Heart left ventricle (tissue), 13 donors: ENCODE measurements around the gene STAG1.

ENCODE experiments used
- CTCF ChIP-seq, 12 donors: fragments of 200-600 bp; sonication (generic) in 4 of 12; IDR thresholded peaks; one replicate each; pipeline versions ENCODE4 v1.5.0 to v1.8.0; 2018 to 2022; ENCODE audit warnings: antibody characterized with exemption in 12 of 12, mild to moderate bottlenecking in 5 of 12
- POLR2A ChIP-seq, 2 donors: fragments of 450-650 bp; IDR thresholded peaks; one replicate each; pipeline ENCODE4 v1.6.1; 2017; ENCODE audit warnings: antibody characterized with exemption in 2 of 2, mild to moderate bottlenecking in 2 of 2, moderate library complexity in 2 of 2
- donor health status: ischemic (EF 13 %, LVEDD 7.1; RV severe dilation, severe dysfunction).
- donor health status: DM: no; HTN: yes; CAD: no.
- donor health status: DM: no; HTN: no; CAD: no.
- donor health status: ischemic (EF 25% LVEDD 6.9; RV normal size, moderate dysfunction).
- donor health status: ischemic (EF 25% LVEDD 5.7; RV mildly dilated, moderate dysfunction).
- donor health status: ischemic (EF 35%, LVEDD 5.7; RV mildly dilated, moderate dysfunction).
- donor health status: nonischemic (EF 11% LVEDD 7.7; RV severe dilation, severe dysfunction).
- donor health status: DM: yes; HTN: yes; CAD: no.
- donor health status: PGD.
- donor health status: ischemic (EF 29% LVEDD 5.4; RV normal size, mild dysfunction).
- donor health status: nonischemic (EF 23%, LVEDD 6.1; RV moderate dilation, normal function).

- TF ChIP-seq CTCF (IDR thresholded peaks at IDR 0.05): no peak
- TF ChIP-seq POLR2A (IDR thresholded peaks at IDR 0.05): no peak
These were observed 1.3 kb upstream of the STAG1 start for GRCh38 chr3:136753326-136753939.
